ENCODE results near the gene HSPA6.
"Not testable (repeated sequence)": the region's sequence is repeated elsewhere in the genome, so short reads cannot be mapped to it uniquely, and the experiment has no call there.

Gene HSPA6

DNA sequence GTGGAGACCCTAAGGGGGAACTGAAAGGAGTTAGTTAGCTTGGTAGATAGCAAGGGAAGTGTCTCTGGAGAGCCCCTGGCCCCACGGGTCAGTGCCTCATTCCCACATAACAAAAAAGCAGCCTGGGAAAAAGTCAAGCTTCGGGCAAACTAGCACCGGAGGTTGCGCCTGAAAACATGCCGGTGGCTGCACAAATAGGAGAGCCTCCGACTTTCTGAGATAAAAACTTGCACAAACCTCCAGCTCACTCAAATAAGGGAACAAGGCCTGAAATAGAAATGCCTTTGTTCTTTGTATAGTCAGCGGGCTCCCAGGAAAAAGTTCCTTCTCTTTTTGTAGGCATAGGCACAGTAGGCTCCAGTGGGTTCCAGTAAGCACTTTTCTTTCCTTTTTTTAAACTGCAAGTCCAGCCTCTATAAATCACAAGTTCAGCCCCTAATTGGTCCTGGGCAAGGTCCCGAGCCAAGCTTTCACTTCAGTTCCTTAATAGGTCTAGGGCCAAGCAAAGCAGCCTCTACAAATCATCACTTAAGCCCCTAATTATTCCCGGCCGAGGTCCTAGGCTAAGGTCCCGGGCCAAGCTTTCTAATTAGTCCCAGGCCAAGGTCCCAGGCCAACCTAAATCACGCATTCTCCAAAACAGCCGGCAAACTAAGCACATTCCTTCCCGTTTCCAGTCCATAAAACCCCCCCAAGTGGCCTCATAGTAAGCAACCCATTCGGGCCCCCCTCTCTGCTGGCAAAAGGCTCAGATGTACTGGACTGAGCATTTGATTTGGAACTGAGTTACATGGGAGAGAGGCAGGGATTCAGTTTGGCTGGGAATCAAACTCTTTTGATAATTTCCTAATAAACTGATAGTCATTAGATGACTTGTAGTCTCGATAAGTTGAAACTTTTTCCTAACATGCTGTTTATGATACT lies 8.6 kb downstream of the HSPA6 start:
- DNase-seq (ENCODE audit: low spot score), result not testable (repeated sequence)

GRCh38 chr1:161537068-161537669 lies 12.8 kb downstream of the HSPA6 start:
- not testable (repeated sequence) for DNase-seq (ENCODE audit: low spot score)

GRCh38 chr1:161538925-161539479 lies 14.7 kb downstream of the HSPA6 start:
- not testable (repeated sequence) for DNase-seq (ENCODE audit: low spot score)

GRCh38 chr1:161539731-161540569 lies 15.6 kb downstream of the HSPA6 start:
- DNase-seq (ENCODE audit: low spot score), result peak; percentile 96

- not testable (repeated sequence) for DNase-seq (ENCODE audit: low spot score)
These were observed 16.2 kb downstream of the HSPA6 start for GRCh38 chr1:161540570-161540960.

GRCh38 chr1:161542091-161542559 lies 17.8 kb downstream of the HSPA6 start:
- peak; percentile 89 for DNase-seq (ENCODE audit: low spot score)

GRCh38 chr1:161543125-161543524 lies 18.8 kb downstream of the HSPA6 start:
- DNase-seq (ENCODE audit: low spot score), result not testable (repeated sequence)

DNA sequence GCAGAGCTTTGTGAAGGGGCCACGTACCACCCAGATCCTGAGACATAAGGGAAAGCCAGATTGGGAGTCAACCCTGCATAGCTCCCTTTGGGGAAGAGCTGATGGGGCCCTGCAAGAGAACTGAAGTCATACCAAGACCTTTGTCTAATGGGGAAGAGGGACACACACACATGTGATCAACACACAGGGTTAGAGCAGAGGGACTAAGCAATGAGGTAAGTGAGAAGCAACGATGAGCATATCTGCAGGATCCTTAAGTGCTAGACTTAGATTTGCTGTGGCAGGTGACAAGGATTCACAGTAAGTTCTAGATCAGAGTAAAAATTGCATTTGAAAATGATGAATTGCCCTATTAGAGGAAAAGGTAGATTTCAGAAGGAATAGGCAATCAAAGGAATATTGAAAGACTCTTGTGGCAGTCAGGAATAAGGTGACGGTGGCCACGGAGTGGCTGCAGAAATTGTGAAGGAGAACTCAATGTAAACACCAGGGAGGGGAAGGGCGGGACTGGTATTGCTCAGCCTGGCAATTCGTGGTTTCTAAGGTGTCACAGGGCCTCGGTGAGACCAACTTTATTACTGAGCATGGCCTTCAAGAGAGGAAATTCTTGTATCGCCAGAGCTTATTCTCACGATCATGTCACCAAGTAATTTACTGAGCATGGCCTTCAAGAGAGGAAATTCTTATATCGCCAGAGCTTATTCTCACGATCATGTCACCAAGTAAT lies 20.8 kb downstream of the HSPA6 start:
- DNase-seq (ENCODE audit: low spot score), result peak; percentile 49

GRCh38 chr1:161547995-161548741 lies 23.8 kb downstream of the HSPA6 start:
- DNase-seq (ENCODE audit: low spot score), result not testable (repeated sequence)

- not testable (repeated sequence) for DNase-seq (ENCODE audit: low spot score)
These were observed 24.5 kb downstream of the HSPA6 start for GRCh38 chr1:161548749-161549406.

DNA sequence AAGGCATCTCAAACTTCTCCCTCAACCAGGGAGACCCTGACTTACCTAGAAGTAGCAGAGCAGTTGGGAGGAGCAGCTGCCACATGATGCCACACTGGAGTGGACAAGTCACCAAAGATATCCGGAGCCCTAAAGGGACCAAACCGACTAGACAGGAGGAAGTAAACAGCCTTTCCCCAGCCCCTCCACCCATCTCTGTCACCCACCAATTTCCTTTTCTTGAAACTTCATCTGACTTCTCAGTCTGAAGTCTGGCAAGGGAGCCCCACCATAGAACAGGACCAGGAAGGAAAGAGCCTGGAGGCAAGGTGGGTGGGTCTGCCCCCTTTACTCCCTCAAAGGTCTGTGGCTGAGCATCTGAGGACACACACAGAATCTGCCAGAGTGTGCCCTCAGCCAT lies 25.3 kb downstream of the HSPA6 start, which contains the start of gene FCGR3A:
Gene FCGR3A (minus strand): TSS at position 167 of the 400 bp plus-strand sequence. CDS start 82 bp downstream, at position 85.
- no peak for DNase-seq (ENCODE audit: low spot score)

DNA sequence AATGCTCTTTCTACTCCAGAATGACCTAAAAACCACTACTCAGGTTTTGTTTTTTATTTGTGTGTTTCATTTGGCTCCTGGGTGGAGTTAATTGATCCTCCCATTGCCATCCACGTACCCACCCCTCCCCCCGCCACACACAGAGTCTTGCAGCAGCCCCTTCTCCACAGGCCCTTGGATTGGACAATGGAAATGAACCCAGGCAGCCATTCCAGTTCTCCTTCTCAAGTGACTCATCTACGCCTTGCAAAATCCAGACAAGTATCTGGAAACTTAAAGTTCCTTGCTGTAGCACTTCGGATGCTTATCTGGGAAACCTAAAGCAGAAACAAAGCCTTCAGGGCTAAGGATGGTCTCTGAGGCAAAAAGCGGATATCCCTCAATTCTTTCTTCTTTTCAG lies 26.6 kb downstream of the HSPA6 start:
- not testable (repeated sequence) for DNase-seq (ENCODE audit: low spot score)

- DNase-seq (ENCODE audit: low spot score), result not testable (repeated sequence)
These were observed 29.3 kb downstream of the HSPA6 start for GRCh38 chr1:161553631-161554030.

GRCh38 chr1:161554340-161554739 lies 30.0 kb downstream of the HSPA6 start:
- not testable (repeated sequence) for DNase-seq (ENCODE audit: low spot score)

DNA sequence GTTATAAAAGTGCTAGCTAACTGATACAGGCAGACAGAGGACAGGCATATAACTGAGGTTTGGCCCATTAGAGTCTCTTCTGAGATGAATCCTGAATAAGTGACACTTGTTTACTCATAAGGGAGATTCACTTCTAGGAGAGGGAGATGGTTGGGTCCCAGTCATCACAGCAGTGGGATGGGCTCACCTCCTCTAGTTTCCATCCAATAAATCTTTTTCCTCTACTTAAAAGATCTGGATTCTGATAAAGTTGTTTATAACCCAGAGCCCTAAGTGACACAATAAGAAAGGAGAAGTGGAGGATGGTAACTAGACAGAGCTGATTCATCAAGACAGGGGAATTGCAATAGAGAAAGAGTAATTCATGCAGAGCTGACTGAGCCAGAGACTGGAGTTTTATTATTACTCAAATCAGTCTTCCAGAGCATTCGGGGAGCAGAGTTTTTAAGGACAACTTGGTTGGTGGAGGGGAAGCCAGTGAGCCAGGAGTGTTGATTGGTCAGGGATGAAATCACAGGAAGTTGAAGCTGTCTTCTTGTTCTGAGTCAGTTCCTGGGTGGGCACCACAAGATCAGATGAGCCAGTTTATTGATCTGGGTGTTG lies 30.6 kb downstream of the HSPA6 start:
- peak; percentile 81 for DNase-seq (ENCODE audit: low spot score)

GRCh38 chr1:161556143-161556542 lies 31.8 kb downstream of the HSPA6 start:
- DNase-seq (ENCODE audit: low spot score), result not testable (repeated sequence)

DNA sequence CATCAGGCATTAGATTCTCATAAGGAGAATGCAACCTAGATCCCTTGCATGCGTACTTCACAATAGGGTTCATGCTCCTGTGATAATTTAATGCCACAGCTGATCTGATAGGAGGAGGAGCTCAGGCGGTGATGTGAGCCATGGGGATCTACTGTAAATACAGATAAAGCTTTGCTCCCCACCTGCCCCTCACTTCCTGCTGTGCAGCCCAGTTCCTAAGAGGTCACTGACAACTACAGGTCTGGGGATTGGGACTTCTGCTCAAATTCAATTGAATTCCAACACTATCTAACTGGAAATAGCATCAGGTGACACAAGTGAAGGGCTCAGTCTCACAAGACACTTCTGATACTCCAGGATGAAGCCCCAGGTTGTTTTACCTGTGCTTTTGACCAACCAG lies 32.6 kb downstream of the HSPA6 start:
- not testable (repeated sequence) for DNase-seq (ENCODE audit: low spot score)

GRCh38 chr1:161557506-161558450 lies 33.4 kb downstream of the HSPA6 start:
- not testable (repeated sequence) for DNase-seq (ENCODE audit: low spot score)
